Activated CD8-positive, alpha-beta T cell treated with anti-CD3 and anti-CD28 coated beads for 36 hours (primary cell): ENCODE data around the gene ECM2. TPM values are rescaled to one million over a fixed set of nuclear protein-coding genes. Genes with fewer than 3 reads are reported as not detected.

Experiments
- ATAC-seq: fragments of 200-7000 bp; cut with Tn5 transposase; one replicate; pipeline ENCODE4 v1.10.0; 2021; ENCODE audit warnings: mild to moderate bottlenecking, moderate library complexity
- CTCF ChIA-PET: fragments of 350-600 bp; sonication (Branson Sonifier 250); formaldehyde crosslinking; loops from one replicate; lab custom pipeline; 2021; ENCODE audit warnings: antibody characterized with exemption; lab: Charles Lee
- POLR2A ChIA-PET: fragments of 350-600 bp; sonication (Branson Sonifier 250); formaldehyde crosslinking; loops from one replicate; lab custom pipeline; 2021; ENCODE audit warnings: antibody characterized with exemption; lab: Charles Lee
- DNase-seq: peaks from one replicate; pipeline ENCODE4 v3.0.0-alpha.2; 2020
- H3K27ac Mint-ChIP-seq: one replicate; pipeline ENCODE4 v1.8.0; 2021; ENCODE audit warnings: mild to moderate bottlenecking, mixed read lengths
- H3K27me3 Mint-ChIP-seq: one replicate; pipeline ENCODE4 v1.8.0; 2021; ENCODE audit warnings: mixed read lengths
- H3K36me3 Mint-ChIP-seq: one replicate; pipeline ENCODE4 v1.8.0; 2021; ENCODE audit warnings: low read depth, mixed read lengths
- H3K4me1 Mint-ChIP-seq: one replicate; pipeline ENCODE4 v1.8.0; 2021; ENCODE audit warnings: low read depth, mixed read lengths
- H3K4me3 Mint-ChIP-seq: one replicate; pipeline ENCODE4 v1.8.0; 2021; ENCODE audit warnings: mild to moderate bottlenecking, moderate library complexity, mixed read lengths
- H3K9me3 Mint-ChIP-seq: one replicate; pipeline ENCODE4 v1.8.0; 2021; ENCODE audit warnings: mixed read lengths
- CTCF ChIP-seq: fragments of 200-600 bp; IDR thresholded peaks from one replicate; pipeline ENCODE4 v1.8.0; 2022; ENCODE audit warnings: antibody characterized with exemption, mild to moderate bottlenecking
- intact Hi-C: fragments of 100-400 bp; cut with micrococcal nuclease; formaldehyde crosslinking; loops from one replicate; pipeline ENCODE4 v1.10.0; 2022
- total RNA-seq, 2 experiments: library from RNA; stranded (reverse); gene quantifications; one replicate each; pipeline ENCODE4 v1.2.3, GENCODE V29; 2021

The ECM2 gene
- total RNA-seq, 2 experiments from 2014 or later = not detected

- ATAC-seq (no peak), DNase-seq (no peak)
- H3K4me1 Mint-ChIP-seq = peaks cover 4% of the 10 kb centered on the region
- TF ChIP-seq CTCF = no peak
- H3K4me3 Mint-ChIP-seq = no peak overlapping the region
- H3K27ac Mint-ChIP-seq = no peak overlapping the region
- no peaks in the 10 kb centered on the region for H3K36me3 Mint-ChIP-seq
- ChIA-PET POLR2A (no interaction called here), CTCF (no interaction called here)
- H3K9me3 Mint-ChIP-seq = no peaks in the 10 kb centered on the region
- intact Hi-C loops = no loop called here
- H3K27me3 Mint-ChIP-seq = no peaks in the 10 kb centered on the region
Observed at GRCh38 chr9:92507496-92507895, 28.3 kb downstream of the ECM2 start.

DNA sequence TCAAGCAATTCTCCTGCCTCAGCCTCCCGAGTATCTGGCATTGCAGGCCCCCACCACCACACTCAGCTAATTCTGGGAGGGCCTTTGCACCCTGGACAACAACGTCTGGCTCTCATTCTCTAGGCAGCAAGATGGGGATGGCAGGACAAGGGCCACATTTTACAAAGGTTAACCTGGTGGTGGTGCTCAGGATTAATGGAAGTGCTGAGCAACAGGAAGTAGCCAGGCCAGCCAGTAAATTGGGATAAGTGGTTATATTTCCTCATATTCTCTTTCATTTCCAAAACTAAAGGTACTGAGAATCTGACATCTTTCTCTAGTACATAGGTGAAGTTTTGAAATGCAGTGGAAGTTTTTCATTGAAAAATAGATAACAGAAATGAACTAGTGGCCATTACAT lies 28.8 kb downstream of the ECM2 start:
- H3K4me1 Mint-ChIP-seq = peaks cover 4% of the 10 kb centered on the region
- no peak overlapping the region for H3K27ac Mint-ChIP-seq
- CTCF ChIA-PET = no interaction called here
- ATAC-seq = no peak
- DNase-seq = no peak
- intact Hi-C loops = no loop called here
- H3K9me3 Mint-ChIP-seq = no peaks in the 10 kb centered on the region
- H3K4me3 Mint-ChIP-seq = no peak overlapping the region
- no peaks in the 10 kb centered on the region for H3K27me3 Mint-ChIP-seq
- POLR2A ChIA-PET = no interaction called here
- TF ChIP-seq CTCF = no peak
- H3K36me3 Mint-ChIP-seq = no peaks in the 10 kb centered on the region

DNA sequence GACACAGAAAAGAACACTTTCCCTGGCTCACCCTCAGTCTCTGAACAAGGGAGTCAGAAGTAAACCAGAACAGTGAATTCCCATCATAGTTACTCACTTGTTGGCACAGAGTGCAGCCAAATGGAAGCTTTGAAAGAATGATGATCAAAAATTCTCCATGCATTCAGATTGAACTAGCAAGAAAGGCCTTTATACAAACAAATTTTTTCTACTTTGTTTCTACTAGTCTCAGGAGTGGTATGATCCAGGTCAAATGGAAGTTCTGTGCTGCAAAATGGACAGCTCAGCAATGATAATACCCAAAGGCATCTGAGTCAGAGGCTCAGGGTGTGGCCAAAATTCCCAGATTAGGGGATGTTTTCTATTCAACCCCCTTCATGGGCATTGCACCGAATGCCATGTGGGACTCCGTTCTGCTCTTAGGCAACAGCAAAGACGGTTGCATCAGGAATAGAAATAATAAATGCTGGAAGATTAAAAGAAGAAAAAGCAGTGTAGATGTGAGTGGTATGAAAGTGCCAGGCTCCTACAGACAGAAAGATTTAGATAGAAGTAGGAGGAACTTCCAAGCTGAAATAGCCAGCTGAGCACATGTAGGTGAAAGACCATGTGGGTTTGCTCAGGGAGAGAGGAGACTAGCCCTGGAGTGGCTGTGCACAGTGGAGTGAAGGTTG lies 29.5 kb downstream of the ECM2 start:
- H3K27me3 Mint-ChIP-seq = no peaks in the 10 kb centered on the region
- no peak for ATAC-seq
- no peak for DNase-seq
- no peaks in the 10 kb centered on the region for H3K36me3 Mint-ChIP-seq
- TF ChIP-seq CTCF = no peak
- intact Hi-C loops = no loop called here
- no peaks in the 10 kb centered on the region for H3K9me3 Mint-ChIP-seq
- no peak overlapping the region for H3K27ac Mint-ChIP-seq
- POLR2A ChIA-PET = no interaction called here
- H3K4me3 Mint-ChIP-seq = no peak overlapping the region
- peaks cover 4% of the 10 kb centered on the region for H3K4me1 Mint-ChIP-seq
- CTCF ChIA-PET = no interaction called here

GRCh38 chr9:92504881-92505280 lies 30.9 kb downstream of the ECM2 start:
- intact Hi-C loops = no loop called here
- Mint-ChIP-seq H3K9me3 (no peaks in the 10 kb centered on the region), H3K4me1 (peaks cover 4% of the 10 kb centered on the region), H3K36me3 (no peaks in the 10 kb centered on the region), H3K4me3 (no peak overlapping the region), H3K27me3 (no peaks in the 10 kb centered on the region), H3K27ac (no peak overlapping the region)
- ChIA-PET CTCF (interaction anchor here (1.4 kb wide), 1 partner anchor 9 kb away, joined by 3 read pairs; no protein-coding TSS in a partner anchor), POLR2A (no interaction called here)
- no peak for ATAC-seq
- DNase-seq = no peak
- TF ChIP-seq CTCF = no peak

- POLR2A ChIA-PET = no interaction called here
- H3K4me3 Mint-ChIP-seq = no peak overlapping the region
Observed at GRCh38 chr9:92503156-92503555, 32.6 kb downstream of the ECM2 start.

More at GRCh38 chr9:92503156-92503555, 32.6 kb downstream of the ECM2 start:
- ATAC-seq (no peak), DNase-seq (no peak)
- intact Hi-C loops = no loop called here
- CTCF ChIA-PET = no interaction called here
- Mint-ChIP-seq H3K4me1 (peaks cover 4% of the 10 kb centered on the region), H3K9me3 (no peaks in the 10 kb centered on the region), H3K36me3 (no peaks in the 10 kb centered on the region), H3K27me3 (no peaks in the 10 kb centered on the region), H3K27ac (no peak overlapping the region)
- TF ChIP-seq CTCF = no peak
